NCI-H146 (cell line): ENCODE measurements around the gene PDCL2.
"Not testable (repeated sequence)": the region's sequence is repeated elsewhere in the genome, so short reads cannot be mapped to it uniquely, and the experiment has no call there.

ENCODE experiments used
- DNase-seq: peaks from one replicate; lab custom pipeline; 2025; lab: John Stamatoyannopoulos, UW

Gene PDCL2

DNA sequence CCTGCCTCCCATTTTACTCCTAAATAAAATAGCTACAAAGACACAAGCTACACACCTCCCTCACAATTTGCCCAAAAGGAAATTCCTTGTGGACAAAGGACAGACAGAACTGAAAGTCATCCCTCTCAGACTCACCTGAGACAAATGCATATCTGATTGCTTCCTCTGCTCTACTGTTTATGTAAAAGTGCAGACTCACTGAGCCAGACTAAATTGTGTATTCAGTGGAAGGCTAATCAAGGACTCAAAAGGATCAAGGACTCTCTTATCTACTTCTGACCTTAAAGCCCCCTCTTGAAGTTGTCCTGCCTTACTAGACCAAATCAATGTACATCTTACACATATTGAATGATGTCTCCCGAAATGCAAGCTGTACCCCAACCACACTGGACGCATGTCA lies 3.9 kb downstream of the PDCL2 start:
- no peak for DNase-seq

DNA sequence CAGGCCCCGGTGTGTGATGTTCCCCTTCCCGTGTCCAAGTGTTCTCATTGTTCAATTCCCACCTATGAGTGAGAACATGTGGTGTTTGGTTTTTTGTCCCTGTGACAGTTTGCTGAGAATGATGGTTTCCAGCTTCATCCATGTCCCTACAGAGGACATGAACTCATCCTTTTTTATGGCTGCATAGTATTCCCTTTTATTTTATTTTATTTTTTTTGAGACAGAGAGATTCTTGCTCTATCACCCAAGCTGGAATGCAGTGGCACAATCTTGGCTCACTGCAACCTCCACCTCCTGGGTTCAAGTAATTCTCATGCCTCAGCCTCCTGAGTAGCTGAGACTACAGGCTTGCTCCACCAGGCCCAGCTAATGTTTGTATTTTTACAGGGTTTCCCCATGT lies 9.3 kb downstream of the PDCL2 start:
- not testable (repeated sequence) for DNase-seq

DNA sequence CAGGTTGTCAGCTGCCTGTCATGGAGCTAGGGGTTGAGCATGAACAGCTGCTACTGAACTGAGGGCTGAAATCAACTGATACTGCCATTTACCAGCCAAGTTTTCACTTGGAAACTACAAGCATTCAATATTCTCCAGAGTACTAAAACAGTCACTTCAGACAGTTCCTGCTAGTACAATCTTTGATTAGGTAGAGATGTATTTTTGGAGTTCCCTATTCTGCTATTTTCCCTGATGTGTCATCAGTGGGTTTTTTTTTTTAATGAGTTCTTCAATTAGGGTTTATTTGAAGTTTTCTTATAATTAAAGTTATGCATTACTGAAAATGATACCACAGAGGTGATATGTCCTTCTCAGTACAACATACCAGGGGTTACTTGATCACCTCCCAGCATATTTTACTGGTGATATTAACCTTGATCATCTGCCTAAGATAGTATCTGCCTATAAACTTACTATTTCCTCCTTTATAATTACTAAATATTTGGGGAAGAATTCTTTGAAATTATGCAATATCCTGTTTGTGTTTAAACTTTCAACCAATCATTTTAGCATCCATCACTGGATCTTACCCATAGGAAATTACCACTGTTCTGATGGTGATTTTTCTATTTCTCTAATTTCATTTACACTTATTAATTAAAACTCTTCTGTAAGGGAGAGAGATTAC lies 13.6 kb downstream of the PDCL2 start:
- DNase-seq, result no peak

DNA sequence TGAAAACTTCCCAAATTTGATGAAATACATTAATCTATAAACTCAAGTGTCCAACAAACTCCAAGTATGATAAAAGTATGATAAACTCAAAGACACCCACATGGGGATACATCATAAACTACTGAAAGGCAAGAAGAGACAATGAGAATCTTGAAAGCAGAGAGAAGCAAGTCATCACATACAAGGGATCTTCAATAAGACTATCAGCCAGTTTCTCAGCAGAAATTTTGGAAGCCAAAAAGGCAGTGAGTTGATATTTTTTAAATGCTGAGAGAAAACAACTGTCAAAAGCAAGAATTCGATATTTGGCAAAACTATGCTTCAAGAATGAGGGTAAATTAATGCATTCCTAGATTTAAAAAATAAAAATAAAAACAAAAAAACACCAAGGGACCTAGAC lies 16.5 kb downstream of the PDCL2 start:
- DNase-seq, result no peak

DNA sequence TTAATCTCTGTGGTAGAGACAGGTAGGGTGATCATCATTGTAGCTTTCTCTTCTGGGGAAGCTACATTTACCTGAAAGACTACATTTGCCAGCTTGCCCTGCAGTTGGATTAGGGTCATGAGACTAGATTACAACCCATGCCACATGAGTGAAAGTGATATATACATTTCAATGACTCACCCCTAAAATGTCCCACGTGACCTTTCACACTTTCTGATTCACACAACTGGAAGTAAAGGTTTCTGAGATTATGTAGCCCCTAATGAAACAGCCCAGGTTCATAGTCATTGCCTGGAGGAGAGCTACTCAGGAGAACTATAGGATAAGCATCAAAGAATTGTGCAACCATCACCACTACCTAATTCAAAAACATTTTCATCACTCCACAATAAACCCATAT lies 17.8 kb downstream of the PDCL2 start:
- no peak for DNase-seq

DNA sequence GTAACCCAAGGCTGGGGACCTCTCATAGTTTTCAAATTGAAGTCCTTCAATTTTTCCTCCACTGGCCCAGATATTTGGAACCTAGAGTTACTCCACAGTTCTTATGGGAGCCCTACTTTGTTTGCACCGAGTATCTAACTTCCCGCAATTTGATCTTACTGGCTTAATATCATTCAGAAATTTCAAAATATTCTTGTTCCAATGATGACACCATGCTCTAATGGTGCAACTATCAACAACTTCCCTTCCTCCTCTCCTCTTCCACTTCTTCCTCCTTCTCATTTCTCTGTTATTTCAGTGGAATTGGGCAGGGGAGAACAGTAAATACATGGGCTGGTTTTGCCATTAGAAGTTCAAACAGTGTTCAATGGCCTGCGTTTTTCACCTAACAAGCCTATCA lies 20.2 kb downstream of the PDCL2 start:
- DNase-seq, result no peak

DNA sequence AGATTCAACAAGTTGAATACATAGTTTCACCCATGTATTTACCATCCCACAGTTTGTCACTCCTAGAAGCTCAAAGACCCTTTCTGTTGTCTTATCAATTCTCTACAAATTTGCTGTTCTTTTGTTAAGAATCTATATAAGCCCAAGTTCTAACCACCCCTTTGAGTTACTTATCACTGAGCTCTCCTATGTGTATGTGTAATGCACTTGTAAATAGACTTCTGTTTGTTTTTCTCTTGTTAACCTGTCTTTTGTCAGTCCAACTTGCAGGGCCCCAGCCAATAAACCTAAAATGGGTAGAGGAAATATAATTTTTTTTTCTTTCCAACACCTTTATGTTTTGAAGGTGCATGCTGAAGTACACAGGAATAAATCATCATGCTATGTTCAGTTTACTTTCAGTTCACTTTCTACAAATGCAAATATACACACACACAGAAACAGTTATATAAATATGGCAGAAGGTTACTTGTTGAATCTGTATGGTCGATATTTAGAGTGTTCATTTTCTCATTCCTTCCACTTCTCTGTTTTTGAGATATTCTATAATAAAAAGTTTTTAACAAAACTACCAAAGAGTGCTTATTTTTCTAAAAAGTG lies 23.0 kb downstream of the PDCL2 start:
- no peak for DNase-seq

DNA sequence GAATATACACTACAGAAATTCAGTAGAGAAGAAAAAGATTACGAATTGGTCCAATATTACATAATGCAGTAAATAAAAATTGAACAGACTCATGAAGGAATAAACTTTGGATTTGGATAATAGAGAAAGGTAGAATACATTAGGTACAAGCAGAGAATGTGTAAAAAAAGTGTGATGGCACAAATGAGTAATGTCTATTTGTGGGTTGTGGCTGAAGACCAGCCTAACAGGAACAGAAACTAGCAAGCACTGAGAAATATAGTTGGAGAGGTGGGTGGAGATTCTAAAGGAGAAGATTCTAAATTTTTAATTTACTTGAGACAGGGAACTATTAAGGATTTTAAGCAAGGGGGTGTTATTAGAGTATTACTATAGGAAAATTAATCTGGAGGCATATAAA lies 30.2 kb downstream of the PDCL2 start:
- DNase-seq, result no peak

DNA sequence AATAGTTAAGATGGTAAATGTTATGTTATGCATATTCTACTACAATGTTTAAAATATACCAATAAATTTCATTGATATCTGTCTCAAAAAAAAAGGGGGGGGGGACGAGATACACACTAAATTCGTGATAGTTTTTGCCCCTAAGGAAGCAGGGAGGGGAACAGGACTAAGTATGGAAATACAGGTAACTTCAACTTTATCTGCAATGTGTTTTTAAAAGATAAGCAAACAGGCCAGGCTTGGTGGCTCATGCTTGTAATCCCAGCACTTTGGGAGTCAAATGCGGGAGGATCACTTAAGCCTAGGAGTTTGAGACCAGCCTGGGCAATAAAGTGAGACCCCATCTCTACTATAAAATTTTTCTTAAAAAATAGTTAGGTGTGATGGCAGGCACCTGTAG lies 31.9 kb downstream of the PDCL2 start:
- no peak for DNase-seq

DNA sequence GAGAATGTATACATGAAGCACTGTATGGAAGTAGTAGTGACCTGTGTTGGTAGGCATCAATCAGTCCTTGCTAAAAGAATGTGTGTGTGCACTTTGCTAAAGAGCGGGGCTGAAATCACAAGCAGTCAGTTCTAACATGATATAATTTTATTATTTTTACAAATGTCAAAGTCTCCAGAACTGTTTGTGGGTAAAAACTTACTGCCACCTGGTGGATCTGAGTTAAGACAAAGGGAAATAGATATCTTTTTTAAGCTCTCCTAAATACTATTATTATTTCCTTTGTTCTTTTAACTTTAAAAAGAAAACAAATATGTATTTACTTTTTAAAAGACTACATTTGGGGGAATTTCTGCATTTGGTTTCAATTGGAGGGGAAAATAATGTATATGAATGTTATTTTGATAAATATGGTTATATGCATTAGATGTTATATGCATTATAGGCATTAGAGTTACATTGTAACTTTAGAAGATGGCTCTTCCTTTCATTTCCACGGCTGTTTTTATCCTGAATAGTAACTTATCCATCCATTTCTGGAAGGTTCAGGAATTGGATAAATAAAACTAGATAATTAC lies 37.5 kb downstream of the PDCL2 start:
- DNase-seq, result no peak

DNA sequence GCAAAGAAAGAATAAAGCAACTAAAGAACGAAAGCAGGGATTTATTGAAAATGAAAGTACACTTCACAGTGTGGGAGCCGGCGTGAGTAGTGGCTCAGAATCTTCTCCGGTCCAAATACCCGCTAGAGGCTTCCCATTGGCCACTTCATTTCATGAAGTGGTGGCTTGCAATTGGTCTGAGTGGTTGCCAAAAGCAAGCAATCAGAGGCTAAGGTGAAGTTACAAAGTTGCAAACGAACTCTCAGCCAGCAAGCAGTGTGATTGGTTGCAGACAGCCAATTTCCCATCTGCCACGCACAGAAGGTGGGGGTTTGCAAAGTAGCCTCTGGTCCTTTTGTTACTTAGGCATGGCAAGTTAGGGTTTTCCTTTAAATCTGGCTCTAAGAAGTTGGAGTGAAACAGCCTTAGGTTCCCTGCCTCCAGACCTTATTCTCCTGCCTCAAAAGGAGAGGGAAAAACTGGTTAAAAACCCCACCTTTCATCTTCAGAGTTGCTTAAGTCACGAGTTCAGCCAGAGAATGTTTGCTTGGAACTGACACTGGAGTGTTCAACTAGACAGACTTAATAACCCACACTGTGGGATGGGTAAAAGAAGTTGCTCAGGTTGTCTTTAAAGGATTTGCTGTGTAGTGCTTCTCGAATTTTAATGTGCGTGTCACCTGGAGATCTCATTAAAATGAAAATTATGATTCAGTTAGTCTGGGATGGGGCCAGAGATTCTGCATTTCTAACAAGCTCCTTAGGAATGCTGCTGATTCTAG lies 38.4 kb downstream of the PDCL2 start:
- DNase-seq, result no peak

DNA sequence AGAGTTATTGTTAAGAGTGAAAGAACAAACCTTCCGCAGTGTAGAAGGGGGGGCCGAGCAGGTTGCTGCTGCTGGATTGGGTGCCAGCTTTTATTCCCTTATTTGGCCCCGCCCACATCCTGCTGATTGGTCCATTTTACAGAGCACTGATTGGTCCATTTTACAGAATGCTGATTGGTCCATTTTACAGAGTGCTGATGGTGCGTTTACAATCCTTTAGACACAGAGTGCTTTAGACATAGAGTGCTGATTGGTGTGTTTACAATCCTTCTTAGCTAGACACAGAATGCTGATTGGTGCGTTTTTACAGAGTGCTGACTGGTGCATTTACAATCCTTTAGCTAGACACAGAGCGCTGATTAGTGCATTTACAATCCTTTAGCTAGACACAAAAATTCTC lies 40.1 kb downstream of the PDCL2 start:
- not testable (repeated sequence) for DNase-seq

DNA sequence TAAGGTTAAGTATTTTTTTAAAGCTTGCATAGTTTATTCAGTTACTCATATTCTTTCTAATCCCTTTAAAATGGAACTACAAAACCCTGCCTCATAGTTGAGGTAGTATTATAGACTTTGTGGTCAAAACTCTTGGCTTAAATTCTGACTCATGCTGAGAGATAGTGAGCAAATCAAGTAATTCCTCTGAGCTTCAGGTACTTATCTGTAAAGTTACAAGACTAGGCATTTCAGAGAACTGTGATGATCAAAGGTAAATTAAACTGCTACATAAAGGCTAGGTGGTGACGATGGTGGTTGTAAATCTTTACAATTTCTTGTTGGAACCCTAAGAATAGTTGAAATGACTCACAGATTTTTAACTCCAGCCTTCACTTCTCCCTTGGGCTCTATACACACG lies 42.2 kb downstream of the PDCL2 start:
- no peak for DNase-seq

DNA sequence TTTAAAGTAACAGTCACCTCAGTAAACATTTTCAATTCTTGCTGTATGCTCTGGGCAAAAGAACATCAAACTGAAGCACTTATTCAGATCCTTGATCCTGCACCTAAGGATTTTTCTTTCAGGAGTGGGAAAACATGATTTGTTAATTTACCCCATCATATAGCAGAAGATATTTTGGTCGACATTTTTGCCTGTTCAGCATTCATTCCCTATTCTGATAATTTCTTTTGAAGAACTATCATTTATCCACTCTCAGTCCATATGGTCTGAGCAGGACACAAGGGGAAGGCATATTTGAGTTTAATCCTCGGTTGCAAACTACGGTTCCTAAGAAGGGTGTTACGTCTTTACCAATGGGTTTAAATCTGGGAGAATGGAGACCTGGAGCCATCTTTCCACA lies 44.1 kb downstream of the PDCL2 start:
- DNase-seq, result peak; percentile 4

DNA sequence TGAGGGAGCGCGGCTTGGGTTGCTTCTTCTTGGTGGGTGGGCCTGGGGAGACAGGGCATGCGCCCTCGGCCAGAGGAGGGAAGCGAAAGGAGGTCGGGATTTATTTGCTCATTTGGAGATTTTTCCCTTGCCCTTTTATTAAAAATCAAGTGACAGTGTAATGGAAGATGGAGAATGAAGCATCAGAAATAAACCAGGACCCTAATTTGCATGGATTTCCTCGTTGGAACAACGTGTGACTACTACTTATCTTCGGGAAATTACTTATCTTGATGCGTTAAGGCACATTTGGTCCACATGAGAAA lies 44.6 kb downstream of the PDCL2 start:
- DNase-seq, result peak; percentile 84

DNA sequence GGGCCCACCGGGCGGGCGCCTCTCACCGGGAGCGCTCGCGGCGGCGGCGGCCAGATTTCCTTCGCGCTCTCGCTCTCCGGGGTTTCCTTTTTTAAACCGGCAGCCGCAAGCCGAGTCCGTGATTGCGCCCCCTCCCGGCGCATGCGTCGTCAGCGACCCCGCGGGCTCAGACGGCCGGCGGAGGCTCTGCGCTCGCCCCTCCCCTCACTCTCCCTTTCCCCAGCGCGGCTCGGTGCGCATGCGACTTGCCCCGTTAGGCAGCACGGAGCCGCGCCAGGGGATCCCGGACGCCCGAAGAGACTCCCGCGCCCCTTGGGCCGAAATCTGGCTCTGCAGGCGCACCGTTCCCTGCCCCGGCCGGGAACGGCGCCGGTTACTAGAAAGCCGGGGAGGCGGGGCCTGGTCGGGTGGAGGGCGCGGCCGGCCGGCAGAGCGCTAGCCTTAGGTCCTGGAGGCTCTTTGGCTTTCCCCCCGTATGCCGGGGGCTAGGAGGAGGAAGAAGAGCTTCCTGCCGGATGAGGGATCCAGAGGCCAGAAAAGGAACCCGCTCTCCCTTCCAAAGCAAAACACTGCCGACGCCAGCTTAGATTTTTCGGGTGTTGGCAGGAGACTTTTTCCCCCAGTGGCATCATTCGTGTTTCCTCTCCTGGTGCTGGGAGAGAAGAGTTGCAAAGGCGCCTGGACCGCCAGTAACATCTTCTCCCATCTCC lies 45.1 kb downstream of the PDCL2 start, which contains the start of gene CLOCK:
CLOCK (minus strand) TSS at position 154 of the 710 bp plus-strand sequence. CDS start 64,124 bp downstream, outside the sequence.
- peak; percentile 95 for DNase-seq

DNA sequence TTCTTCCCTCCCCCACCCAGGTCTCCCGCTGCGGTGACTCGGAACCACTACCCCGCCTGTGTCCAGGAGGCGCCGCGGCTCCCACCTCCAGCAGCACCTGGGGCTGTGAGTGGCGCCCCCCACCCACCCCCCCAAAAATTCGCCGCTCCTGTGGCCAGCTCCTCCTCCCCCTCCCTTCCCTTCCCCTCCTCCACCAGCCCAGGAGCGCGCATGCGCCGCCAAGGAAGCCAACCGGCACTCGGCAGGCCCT lies 45.6 kb downstream of the PDCL2 start:
- DNase-seq, result peak; percentile 92

DNA sequence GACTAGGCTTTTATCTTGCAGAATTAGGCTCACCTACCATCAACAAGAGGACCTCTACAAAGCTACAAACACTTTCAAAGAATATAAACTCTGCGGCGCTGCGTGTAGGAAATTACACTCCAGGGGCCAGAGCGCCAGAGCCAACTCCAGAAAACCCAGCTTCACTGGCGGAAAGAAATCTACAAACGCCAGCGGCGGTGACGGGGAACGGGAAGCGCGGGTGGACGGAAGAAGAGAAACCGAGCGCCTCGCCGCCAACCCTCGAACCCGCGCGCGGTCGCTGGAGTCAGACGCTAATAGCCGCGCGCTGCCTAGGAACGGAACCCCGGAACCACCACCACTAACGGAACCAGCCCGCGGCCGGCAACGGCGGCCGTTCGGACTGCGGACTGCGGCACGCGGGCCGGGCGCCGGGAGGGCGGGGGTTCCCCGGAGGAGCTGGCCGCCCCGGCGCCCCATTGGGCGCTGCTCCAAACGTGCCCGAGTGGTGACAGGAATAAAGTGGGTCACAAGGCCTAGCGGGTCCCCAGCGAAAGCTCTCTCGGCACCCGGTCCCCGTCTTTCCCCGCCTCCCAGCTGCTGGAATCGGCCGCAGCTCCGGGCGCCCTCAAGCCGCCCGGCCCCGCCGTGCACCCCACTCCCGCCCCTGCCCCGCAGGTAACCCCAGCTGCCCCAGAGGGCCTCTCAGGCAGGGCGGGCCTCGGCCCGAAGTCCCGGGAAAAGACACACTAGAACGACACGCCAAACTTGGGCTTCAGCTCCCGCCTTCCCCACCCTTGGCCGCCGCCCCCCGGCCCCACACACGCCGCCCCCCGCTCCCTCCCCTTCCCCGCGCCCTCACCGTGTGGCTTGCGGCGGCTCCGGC lies 46.2 kb downstream of the PDCL2 start:
- DNase-seq, result peak; percentile 83

DNA sequence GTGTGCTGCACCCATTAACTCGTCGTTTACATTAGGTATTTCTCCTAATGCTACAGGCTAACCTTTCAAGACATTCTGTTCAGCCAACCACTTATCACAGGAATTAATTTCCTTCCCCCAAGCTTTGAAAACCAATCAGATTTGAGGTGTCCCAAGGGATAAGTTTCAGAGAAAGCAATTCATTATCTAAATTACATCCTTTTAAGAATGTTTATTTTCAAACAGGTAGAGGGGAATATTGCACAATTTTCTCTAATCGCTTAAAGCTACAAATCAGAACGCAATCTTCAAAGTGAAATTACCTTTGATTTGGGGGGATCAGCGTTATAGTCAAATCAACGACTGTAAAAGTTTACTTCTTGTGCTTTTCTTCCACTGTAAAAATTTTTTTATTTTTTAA lies 46.9 kb downstream of the PDCL2 start:
- peak; percentile 13 for DNase-seq

DNA sequence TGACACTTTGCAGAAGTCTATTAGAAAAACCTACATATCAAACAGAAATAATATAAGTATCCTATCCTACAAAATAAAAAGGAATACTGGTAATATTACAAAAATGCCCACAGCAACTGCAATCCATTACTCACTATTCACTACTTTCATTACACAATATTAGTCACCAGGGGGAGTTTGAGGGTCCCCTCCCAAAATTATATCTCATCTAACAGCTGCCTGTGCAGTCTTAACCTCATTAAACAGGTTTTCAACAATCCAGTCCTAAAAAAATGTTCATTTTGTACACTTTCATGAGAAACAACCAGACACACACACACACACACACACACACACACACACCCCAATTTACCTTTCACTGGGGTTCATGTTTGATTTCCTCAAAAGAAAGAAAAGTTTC lies 48.2 kb downstream of the PDCL2 start:
- DNase-seq, result no peak

DNA sequence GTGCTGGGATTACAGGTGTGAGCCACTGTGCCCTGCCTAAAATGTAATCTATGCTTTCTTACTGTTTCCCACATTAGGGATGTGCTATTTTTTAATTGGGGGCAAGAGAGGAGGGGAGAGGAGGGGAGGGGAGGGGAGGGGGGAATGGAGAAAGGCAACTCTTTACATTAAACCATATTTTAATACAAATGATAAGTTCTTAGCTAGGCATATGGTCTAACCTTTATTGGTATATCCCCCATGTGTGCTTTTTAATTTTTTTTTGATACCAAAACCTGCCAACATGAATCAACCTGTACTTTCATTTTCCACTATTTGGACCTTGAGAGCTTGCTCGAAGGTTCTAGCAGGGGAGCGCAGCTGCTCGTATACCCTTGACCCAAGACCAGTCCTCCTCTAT lies 51.8 kb downstream of the PDCL2 start:
- no peak for DNase-seq

DNA sequence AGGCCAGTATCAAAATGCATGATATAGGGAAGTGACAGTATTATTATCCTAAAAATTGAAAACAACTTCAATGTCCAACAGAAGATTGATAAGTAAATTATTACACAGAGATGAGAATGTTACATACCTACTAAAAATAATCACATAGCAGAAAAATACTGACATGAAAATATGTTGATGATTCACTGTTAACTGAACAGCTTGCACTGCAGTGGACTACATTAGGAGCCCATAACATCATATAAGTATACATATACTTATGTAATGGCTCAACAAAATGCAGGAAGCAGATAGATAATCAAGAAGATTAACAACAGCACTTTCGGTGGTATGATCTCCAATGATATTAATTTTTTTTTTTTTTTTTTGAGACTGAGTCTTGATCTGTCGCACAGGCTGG lies 52.4 kb downstream of the PDCL2 start:
- DNase-seq, result no peak
